K562 (cell line): ENCODE results near the gene LCA5. TPM values are rescaled to one million over a fixed set of nuclear protein-coding genes. Genes with fewer than 3 reads are reported as not detected.

Experiments
- ARID2 ChIP-seq: fragments of 450-650 bp; IDR thresholded peaks from 2 replicates; pipeline ENCODE4 v1.6.1; 2017; ENCODE audit warnings: antibody characterized with exemption, mild to moderate bottlenecking
- ARNT ChIP-seq, 2 experiments: fragments of 450-650 bp; IDR thresholded peaks; 2 replicates each; pipeline ENCODE4 v1.6.1; 2016; ENCODE audit warnings: mild to moderate bottlenecking in 1 of 2
- ATF6 ChIP-seq: sonication (generic); formaldehyde crosslinking; IDR thresholded peaks from 2 replicates; pipeline ENCODE4 v1.4.0; 2020; ENCODE audit warnings: mild to moderate bottlenecking, missing genetic modification reagents
- CREB1 ChIP-seq, 2 experiments: sonication (generic) in 1 of 2; formaldehyde crosslinking in 1 of 2; IDR thresholded peaks; 2 replicates each; pipeline versions ENCODE4 v1.6.1 to v1.8.0; 2012 to 2022; ENCODE audit warnings: inconsistent platforms in 1 of 2, mild to moderate bottlenecking in 1 of 2, missing genetic modification reagents in 1 of 2, moderate library complexity in 1 of 2
- FOS ChIP-seq: IDR thresholded peaks from 3 replicates; pipeline ENCODE4 v1.6.1; 2011; ENCODE audit not compliant: insufficient read length; ENCODE audit errors: extremely low read depth
- MBD1 ChIP-seq: fragments of 250-450 bp; sonication (Bioruptor Pico); IDR thresholded peaks from 2 replicates; pipeline ENCODE4 v1.8.0; 2022; ENCODE audit warnings: inconsistent platforms
- MNT ChIP-seq, 2 experiments: fragments of 450-650 bp; conservative IDR thresholded peaks; 2 replicates each; pipeline ENCODE4 v1.6.1; 2017; ENCODE audit warnings: mild to moderate bottlenecking in 2 of 2, moderate library complexity in 2 of 2
- MTA2 ChIP-seq: fragments of 450-650 bp; IDR thresholded peaks from 2 replicates; pipeline ENCODE4 v1.6.1; 2016; ENCODE audit warnings: low read depth
- RBM17 ChIP-seq: fragments of 200-400 bp; formaldehyde crosslinking; IDR thresholded peaks from 2 replicates; pipeline ENCODE4 v1.6.1; 2017; ENCODE audit warnings: low read depth, mild to moderate bottlenecking, low read length, borderline replicate concordance
- SAP30 ChIP-seq: fragments of 200-600 bp; sonication (generic); IDR thresholded peaks from 2 replicates; pipeline ENCODE4 v1.6.1; 2012; ENCODE audit warnings: borderline replicate concordance, low read depth, mild to moderate bottlenecking, moderate library complexity, low read length, control low read depth, inconsistent platforms; ENCODE audit not compliant: insufficient read depth, poor library complexity, severe bottlenecking
- STAT5B ChIP-seq: fragments of 250-450 bp; sonication (Bioruptor Pico); IDR thresholded peaks from 2 replicates; pipeline ENCODE4 v1.8.0; 2021; ENCODE audit warnings: mild to moderate bottlenecking, inconsistent platforms
- USF2 ChIP-seq: sonication (generic); formaldehyde crosslinking; IDR thresholded peaks from 2 replicates; pipeline ENCODE4 v1.5.0; 2020; ENCODE audit warnings: missing genetic modification reagents
- ZBTB7A ChIP-seq: IDR thresholded peaks from 2 replicates; pipeline ENCODE4 v1.6.1; 2011; ENCODE audit warnings: low read depth, mild to moderate bottlenecking, low read length, moderate library complexity, borderline replicate concordance; ENCODE audit not compliant: control insufficient read depth
- polyA plus RNA-seq, 8 experiments: library from polyadenylated mRNA; depleted of rRNA in 4 of 8; stranded (reverse) in 5 of 8; unstranded in 3 of 8; fragments of >200 nt; fragmentation: Nextera tagmentation in 2 of 8; fragmentation: Illumina TruSeq in 1 of 8; extraction: Ambion mirVana in 2 of 8; extraction: Trizol in 1 of 8; gene quantifications; 2 replicates each; pipeline versions ENCODE4 v1.2.1 to v1.2.3, GENCODE V29; 2011 to 2014; ENCODE audit warnings: inconsistent platforms in 1 of 8, missing spikeins in 1 of 8
- total RNA-seq, 7 experiments: library from RNA; depleted of rRNA in 6 of 7; stranded (reverse); fragments of >200 nt in 6 of 7; fragmentation: Illumina TruSeq in 2 of 7; extraction: Trizol in 2 of 7; gene quantifications; 2 replicates each; pipeline versions ENCODE4 v1.2.1 to v1.2.3, GENCODE V29; 2011 to 2021; ENCODE audit warnings: low replicate concordance in 1 of 7
- TF ChIP-seq, protein P1 (sequence below): fragments of 250-450 bp; sonication (Bioruptor Pico); IDR thresholded peaks from 2 replicates; pipeline ENCODE4 v1.5.0; 2021
- TF ChIP-seq, protein P2 (sequence below): fragments of 450-650 bp; IDR thresholded peaks from 2 replicates; pipeline ENCODE4 v1.6.1; 2016; ENCODE audit warnings: antibody characterized with exemption

LCA5 gene
- total and polyA plus RNA-seq, 9 of the 15 experiments (the other 6 are each of a cell fraction or from before 2014, with no cell fraction given), result 1.0 to 3.4 (median 1.8) TPM

GRCh38 chr6:79536954-79537747 lies at the start of gene LCA5 (continued):
- TF ChIP-seq USF2 (CRISPR knock-in tag) (no peak), STAT5B (CRISPR knock-in tag) (no peak), SAP30 (no peak), MNT (conservative IDR thresholded peaks at IDR 0.05) (no peak; a peak in 1 of 4 replicates), ZBTB7A (peak; percentile 85), CREB1 (IDR thresholded peaks at IDR 0.05) (peak; percentile 54; the same call in 1 of the 2 replicates), CREB1 (CRISPR knock-in tag; IDR thresholded peaks at IDR 0.05) (peak; percentile 49; the same call in 1 of the 2 replicates), ATF6 (CRISPR knock-in tag) (peak; percentile 85; the same call in 1 of the 2 replicates), ARNT (IDR thresholded peaks at IDR 0.05) (no peak), RBM17 (no peak), ARID2 (no peak; the same call in 1 of the 2 replicates), MTA2 (no peak), FOS (peak; percentile 94), MBD1 (CRISPR knock-in tag) (no peak)
- TF ChIP-seq, protein P1, sequence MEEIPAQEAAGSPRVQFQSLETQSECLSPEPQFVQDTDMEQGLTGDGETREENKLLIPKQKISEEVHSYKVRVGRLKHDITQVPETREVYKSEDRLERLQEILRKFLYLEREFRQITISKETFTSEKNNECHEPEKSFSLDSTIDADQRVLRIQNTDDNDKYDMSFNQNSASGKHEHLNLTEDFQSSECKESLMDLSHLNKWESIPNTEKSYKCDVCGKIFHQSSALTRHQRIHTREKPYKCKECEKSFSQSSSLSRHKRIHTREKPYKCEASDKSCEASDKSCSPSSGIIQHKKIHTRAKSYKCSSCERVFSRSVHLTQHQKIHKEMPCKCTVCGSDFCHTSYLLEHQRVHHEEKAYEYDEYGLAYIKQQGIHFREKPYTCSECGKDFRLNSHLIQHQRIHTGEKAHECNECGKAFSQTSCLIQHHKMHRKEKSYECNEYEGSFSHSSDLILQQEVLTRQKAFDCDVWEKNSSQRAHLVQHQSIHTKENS (CRISPR knock-in tag), result no peak
- TF ChIP-seq, protein P2, sequence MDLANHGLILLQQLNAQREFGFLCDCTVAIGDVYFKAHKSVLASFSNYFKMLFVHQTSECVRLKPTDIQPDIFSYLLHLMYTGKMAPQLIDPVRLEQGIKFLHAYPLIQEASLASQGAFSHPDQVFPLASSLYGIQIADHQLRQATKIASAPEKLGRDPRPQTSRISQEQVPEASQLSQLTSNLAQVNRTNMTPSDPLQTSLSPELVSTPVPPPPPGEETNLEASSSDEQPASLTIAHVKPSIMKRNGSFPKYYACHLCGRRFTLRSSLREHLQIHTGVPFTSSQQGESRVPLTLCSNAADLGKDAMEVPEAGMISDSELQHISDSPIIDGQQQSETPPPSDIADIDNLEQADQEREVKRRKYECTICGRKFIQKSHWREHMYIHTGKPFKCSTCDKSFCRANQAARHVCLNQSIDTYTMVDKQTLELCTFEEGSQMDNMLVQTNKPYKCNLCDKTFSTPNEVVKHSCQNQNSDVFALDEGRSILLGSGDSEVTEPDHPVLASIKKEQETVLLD, result 0 out of 2 replicates have a peak, but pooled peaks have one; percentile 26
